GM12875 (cell line): ENCODE data around the gene OAS1.

Source experiments
- H3K4me3 ChIP-seq: one replicate; pipeline ENCODE4 v1.5.1; 2011; ENCODE audit warnings: low read depth, low read length, control low read depth
- TF ChIP-seq, protein P1 (sequence below): IDR thresholded peaks from 2 replicates; pipeline ENCODE4 v1.5.1; 2011; ENCODE audit warnings: low read depth, mild to moderate bottlenecking, control low read depth, inconsistent platforms, low read length, moderate library complexity, borderline replicate concordance; ENCODE audit not compliant: insufficient read depth

OAS1 gene

DNA sequence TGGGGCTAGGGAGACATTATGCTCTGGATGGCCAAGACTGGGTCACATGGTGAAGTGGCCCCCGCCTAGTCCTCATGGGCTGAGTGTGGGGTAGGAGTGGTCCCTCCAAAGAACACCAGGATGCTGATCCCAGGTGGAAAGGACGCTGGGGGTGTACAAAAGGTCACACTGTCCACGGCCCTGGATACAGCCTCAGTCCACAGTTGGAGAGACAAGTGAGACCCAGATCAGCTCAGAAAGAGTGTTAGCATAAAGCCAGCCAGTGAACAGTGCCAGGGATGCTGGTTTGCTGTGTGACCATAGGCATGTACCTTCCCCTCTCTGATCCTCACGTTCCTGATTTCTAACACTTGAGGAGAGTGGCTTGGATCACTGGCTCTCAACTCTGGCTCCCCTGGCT, 58.2 kb downstream of the OAS1 start:
- no peak overlapping the region for H3K4me3 ChIP-seq
- TF ChIP-seq, protein P1, sequence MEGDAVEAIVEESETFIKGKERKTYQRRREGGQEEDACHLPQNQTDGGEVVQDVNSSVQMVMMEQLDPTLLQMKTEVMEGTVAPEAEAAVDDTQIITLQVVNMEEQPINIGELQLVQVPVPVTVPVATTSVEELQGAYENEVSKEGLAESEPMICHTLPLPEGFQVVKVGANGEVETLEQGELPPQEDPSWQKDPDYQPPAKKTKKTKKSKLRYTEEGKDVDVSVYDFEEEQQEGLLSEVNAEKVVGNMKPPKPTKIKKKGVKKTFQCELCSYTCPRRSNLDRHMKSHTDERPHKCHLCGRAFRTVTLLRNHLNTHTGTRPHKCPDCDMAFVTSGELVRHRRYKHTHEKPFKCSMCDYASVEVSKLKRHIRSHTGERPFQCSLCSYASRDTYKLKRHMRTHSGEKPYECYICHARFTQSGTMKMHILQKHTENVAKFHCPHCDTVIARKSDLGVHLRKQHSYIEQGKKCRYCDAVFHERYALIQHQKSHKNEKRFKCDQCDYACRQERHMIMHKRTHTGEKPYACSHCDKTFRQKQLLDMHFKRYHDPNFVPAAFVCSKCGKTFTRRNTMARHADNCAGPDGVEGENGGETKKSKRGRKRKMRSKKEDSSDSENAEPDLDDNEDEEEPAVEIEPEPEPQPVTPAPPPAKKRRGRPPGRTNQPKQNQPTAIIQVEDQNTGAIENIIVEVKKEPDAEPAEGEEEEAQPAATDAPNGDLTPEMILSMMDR: no peak

GRCh38 chr12:112965643-112966042, 58.9 kb downstream of the OAS1 start:
- H3K4me3 ChIP-seq: no peak overlapping the region

GRCh38 chr12:112967306-112967705, 60.5 kb downstream of the OAS1 start:
- TF ChIP-seq, protein P1: no peak
- no peak overlapping the region for H3K4me3 ChIP-seq

More at GRCh38 chr12:112965643-112966042, 58.9 kb downstream of the OAS1 start:
- TF ChIP-seq, protein P1: no peak

DNA sequence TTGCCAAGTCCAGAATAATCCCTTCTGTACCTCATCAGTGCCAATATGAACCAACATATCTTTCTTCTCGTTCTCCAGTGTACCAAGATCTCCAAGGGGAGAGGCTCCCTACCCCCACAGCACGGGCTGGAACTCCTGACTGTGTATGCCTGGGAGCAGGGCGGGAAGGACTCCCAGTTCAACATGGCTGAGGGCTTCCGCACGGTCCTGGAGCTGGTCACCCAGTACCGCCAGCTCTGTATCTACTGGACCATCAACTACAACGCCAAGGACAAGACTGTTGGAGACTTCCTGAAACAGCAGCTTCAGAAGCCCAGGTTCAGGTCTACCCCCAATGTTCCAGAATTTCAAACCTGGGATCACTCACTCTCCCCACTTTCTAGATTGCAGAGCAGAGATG, 61.1 kb downstream of the OAS1 start:
- H3K4me3 ChIP-seq: no peak overlapping the region
- TF ChIP-seq, protein P1: no peak
